Trophoblast cell (in vitro differentiated cells and primary cell): ENCODE data around the gene CATSPERE.

Source experiments
- DNase-seq, 2 donors: peaks; one replicate each; pipeline ENCODE4 v3.0.0-alpha.2; 2016
- H2AFZ ChIP-seq: 2 replicates; pipeline ENCODE4 v1.6.1; 2013; ENCODE audit warnings: low read length, moderate library complexity, mild to moderate bottlenecking; ENCODE audit not compliant: insufficient read depth, poor library complexity
- H2AK5ac ChIP-seq: 2 replicates; pipeline ENCODE4 v1.6.1; 2013; ENCODE audit warnings: mild to moderate bottlenecking, low read length
- H2BK120ac ChIP-seq: 2 replicates; pipeline ENCODE4 v1.6.1; 2013; ENCODE audit warnings: low read length, mild to moderate bottlenecking, moderate library complexity; ENCODE audit not compliant: insufficient read depth, poor library complexity
- H2BK12ac ChIP-seq: 2 replicates; pipeline ENCODE4 v1.6.1; 2013; ENCODE audit warnings: mild to moderate bottlenecking, low read length, moderate library complexity
- H2BK5ac ChIP-seq: 2 replicates; pipeline ENCODE4 v1.6.1; 2013; ENCODE audit warnings: low read length, low read depth, moderate library complexity, mild to moderate bottlenecking; ENCODE audit not compliant: poor library complexity
- H3K14ac ChIP-seq: 2 replicates; pipeline ENCODE4 v1.6.1; 2013; ENCODE audit warnings: mild to moderate bottlenecking, low read length
- H3K18ac ChIP-seq: 2 replicates; pipeline ENCODE4 v1.6.1; 2013; ENCODE audit warnings: mild to moderate bottlenecking, low read length
- H3K23ac ChIP-seq: 2 replicates; pipeline ENCODE4 v1.6.1; 2013; ENCODE audit warnings: low read length
- H3K27ac ChIP-seq: 2 replicates; pipeline ENCODE4 v1.5.1; 2013; ENCODE audit warnings: low read depth, mild to moderate bottlenecking, inconsistent platforms, low read length, moderate library complexity
- H3K27me3 ChIP-seq: 2 replicates; pipeline ENCODE4 v1.6.1; 2013; ENCODE audit warnings: inconsistent platforms, mild to moderate bottlenecking, low read length, moderate library complexity; ENCODE audit not compliant: insufficient read depth
- H3K36me3 ChIP-seq, 2 experiments: 1 replicate in 1 of 2; 2 replicates in 1 of 2; pipeline ENCODE4 v1.6.1; 2013; ENCODE audit warnings: low read length in 2 of 2, mild to moderate bottlenecking in 2 of 2, moderate library complexity in 1 of 2; ENCODE audit not compliant: insufficient read depth in 2 of 2, control insufficient read depth in 1 of 2
- H3K4ac ChIP-seq: 2 replicates; pipeline ENCODE4 v1.6.1; 2013; ENCODE audit warnings: low read depth, mild to moderate bottlenecking, low read length, moderate library complexity
- H3K4me1 ChIP-seq, 2 experiments: 1 replicate in 1 of 2; 2 replicates in 1 of 2; pipeline ENCODE4 v1.6.1; 2013; ENCODE audit warnings: low read length in 2 of 2, mild to moderate bottlenecking in 2 of 2, moderate library complexity in 1 of 2; ENCODE audit not compliant: insufficient read depth in 2 of 2, control insufficient read depth in 1 of 2
- H3K4me2 ChIP-seq: 2 replicates; pipeline ENCODE4 v1.6.1; 2013; ENCODE audit warnings: inconsistent platforms, mild to moderate bottlenecking, low read length, moderate library complexity
- H3K4me3 ChIP-seq: 2 replicates; pipeline ENCODE4 v1.5.1; 2013; ENCODE audit warnings: mild to moderate bottlenecking, low read depth, low read length, inconsistent platforms
- H3K79me1 ChIP-seq: one replicate; pipeline ENCODE4 v1.6.1; 2013; ENCODE audit warnings: low read length
- H3K79me2 ChIP-seq: 2 replicates; pipeline ENCODE4 v1.6.1; 2013; ENCODE audit warnings: low read length, mild to moderate bottlenecking; ENCODE audit not compliant: control insufficient read depth, insufficient read depth, poor library complexity
- H3K9ac ChIP-seq: 2 replicates; pipeline ENCODE4 v1.6.1; 2013; ENCODE audit warnings: mild to moderate bottlenecking, low read length
- H3K9me3 ChIP-seq: 2 replicates; pipeline ENCODE4 v1.6.1; 2013; ENCODE audit warnings: low read depth, mild to moderate bottlenecking, control low read depth, inconsistent platforms, low read length; ENCODE audit not compliant: insufficient read depth
- H4K12ac ChIP-seq: 2 replicates; pipeline ENCODE4 v1.6.1; 2013; ENCODE audit warnings: low read depth, mild to moderate bottlenecking, low read length, moderate library complexity
- H4K8ac ChIP-seq: 2 replicates; pipeline ENCODE4 v1.6.1; 2013; ENCODE audit warnings: low read depth, mild to moderate bottlenecking, low read length, moderate library complexity
- H4K91ac ChIP-seq: one replicate; pipeline ENCODE4 v1.6.1; 2013; ENCODE audit warnings: low read depth, mild to moderate bottlenecking, low read length, moderate library complexity
- WGBS: extraction: QIAGEN DNeasy Blood & Tissue Kit; methylation state at CpG from one replicate; pipeline ENCODE4 v1.1.7; 2013; ENCODE audit warnings: missing lambda C conversion rate; ENCODE audit not compliant: insufficient read length, insufficient coverage; ENCODE audit errors: extremely low coverage; 5-methylcytosine and 5-hydroxymethylcytosine counted together

Gene CATSPERE

GRCh38 chr1:244615301-244615700 is 154.2 kb downstream of the CATSPERE start:
- Histone ChIP-seq H3K4ac (no peak overlapping the region), H3K4me3 (no peak overlapping the region), H2BK5ac (no peak overlapping the region), H3K79me2 (no peaks in the 10 kb centered on the region), H2AK5ac (no peak overlapping the region), H2BK120ac (no peak overlapping the region), H3K27ac (no peak overlapping the region), H3K79me1 (no peaks in the 10 kb centered on the region), H3K4me2 (no peak overlapping the region), H3K27me3 (no peaks in the 10 kb centered on the region), H3K36me3 (no peaks in the 10 kb centered on the region), H3K4me1 (no peaks in the 10 kb centered on the region), H4K8ac (no peak overlapping the region), H3K14ac (no peak overlapping the region), H4K12ac (no peak overlapping the region), H3K23ac (peak overlapping the region; percentile 94), H2AFZ (no peak overlapping the region), H4K91ac (no peak overlapping the region), H3K9ac (no peak overlapping the region), H3K9me3 (no peaks in the 10 kb centered on the region), H2BK12ac (no peak overlapping the region), H3K18ac (no peak overlapping the region)
- DNase-seq: peak; percentile 61 to 91
- no CpG with 5 or more reads among the region's 6 CpGs for WGBS

DNA sequence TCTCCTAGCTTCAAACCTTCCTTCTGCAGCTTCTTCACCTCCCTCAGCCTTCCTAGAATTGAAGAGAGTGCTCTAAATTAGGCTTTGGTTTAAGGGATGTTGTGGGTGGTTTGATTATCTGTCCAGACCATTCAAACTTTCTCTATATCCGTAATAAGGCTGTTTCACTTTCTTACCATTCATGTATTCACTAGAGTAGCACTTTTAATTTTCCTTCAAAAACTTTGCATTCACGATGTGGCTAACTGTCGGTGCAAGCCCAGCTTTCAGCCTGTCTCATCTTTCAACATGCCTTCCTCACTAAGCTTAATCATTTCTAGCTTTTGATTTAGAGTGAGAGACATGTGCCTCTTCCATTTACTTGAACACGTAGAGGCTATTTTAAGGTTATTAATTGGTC is 165.6 kb downstream of the CATSPERE start:
- Histone ChIP-seq H2AK5ac (no peak overlapping the region), H3K14ac (no peak overlapping the region), H2BK12ac (no peak overlapping the region), H3K79me2 (no peaks in the 10 kb centered on the region), H4K12ac (no peak overlapping the region), H3K18ac (no peak overlapping the region), H3K27ac (no peak overlapping the region), H2BK120ac (no peak overlapping the region), H2AFZ (no peak overlapping the region), H3K4me1 (no peaks in the 10 kb centered on the region), H3K36me3 (no peaks in the 10 kb centered on the region), H3K23ac (no peak overlapping the region), H3K4me2 (no peak overlapping the region), H3K4me3 (no peak overlapping the region), H3K27me3 (no peaks in the 10 kb centered on the region), H3K9me3 (no peaks in the 10 kb centered on the region), H2BK5ac (no peak overlapping the region), H4K8ac (no peak overlapping the region), H3K79me1 (no peaks in the 10 kb centered on the region), H4K91ac (no peak overlapping the region), H3K4ac (no peak overlapping the region), H3K9ac (no peak overlapping the region)
- WGBS: no CpG with 5 or more reads among the region's 4 CpGs
- no peak for DNase-seq

DNA sequence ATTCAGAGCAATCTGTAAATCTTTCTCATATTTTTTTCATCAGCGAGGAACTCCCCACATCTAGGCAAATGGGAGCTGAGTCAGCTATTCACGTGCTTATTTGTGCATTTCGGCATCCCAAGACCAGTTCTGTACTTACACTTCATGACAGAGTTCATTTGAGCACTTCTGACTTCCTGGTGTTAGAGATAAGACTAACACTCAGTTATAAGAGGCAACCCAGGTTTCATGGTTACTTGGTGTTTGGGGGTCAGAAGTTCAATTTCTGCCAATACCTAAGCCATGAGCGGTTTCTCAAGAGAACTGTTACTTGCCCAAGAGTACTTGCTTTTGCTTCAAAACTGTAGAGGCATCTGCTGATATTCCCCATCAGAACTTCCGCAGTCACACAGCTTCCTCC is 167.7 kb downstream of the CATSPERE start:
- H2BK5ac ChIP-seq: no peak overlapping the region
- no peak overlapping the region for H3K23ac ChIP-seq
- H4K12ac ChIP-seq: no peak overlapping the region
- DNase-seq: no peak
- no peak overlapping the region for H3K27ac ChIP-seq
- no CpG with 5 or more reads among the region's 5 CpGs for WGBS
- H2BK12ac ChIP-seq: no peak overlapping the region
- no peak overlapping the region for H3K4ac ChIP-seq
- H3K27me3 ChIP-seq: no peaks in the 10 kb centered on the region
- H3K4me3 ChIP-seq: no peak overlapping the region
- H3K9me3 ChIP-seq: no peaks in the 10 kb centered on the region
- no peak overlapping the region for H3K4me2 ChIP-seq
- no peaks in the 10 kb centered on the region for H3K4me1 ChIP-seq
- no peak overlapping the region for H2AK5ac ChIP-seq
- H3K9ac ChIP-seq: no peak overlapping the region
- no peak overlapping the region for H2BK120ac ChIP-seq
- H3K18ac ChIP-seq: no peak overlapping the region
- no peak overlapping the region for H3K14ac ChIP-seq
- H2AFZ ChIP-seq: no peak overlapping the region
- no peak overlapping the region for H4K8ac ChIP-seq
- H3K79me1 ChIP-seq: no peaks in the 10 kb centered on the region
- H4K91ac ChIP-seq: no peak overlapping the region
- no peaks in the 10 kb centered on the region for H3K36me3 ChIP-seq
- no peaks in the 10 kb centered on the region for H3K79me2 ChIP-seq

- Histone ChIP-seq H3K18ac (no peak overlapping the region), H3K79me1 (no peaks in the 10 kb centered on the region), H3K9me3 (no peaks in the 10 kb centered on the region), H2BK5ac (no peak overlapping the region), H2AK5ac (no peak overlapping the region), H3K27me3 (no peaks in the 10 kb centered on the region), H4K91ac (no peak overlapping the region), H3K23ac (no peak overlapping the region), H3K36me3 (no peaks in the 10 kb centered on the region), H3K4me3 (no peak overlapping the region), H3K4me2 (no peak overlapping the region), H2BK120ac (no peak overlapping the region), H4K12ac (no peak overlapping the region), H2BK12ac (no peak overlapping the region), H2AFZ (no peak overlapping the region), H3K79me2 (no peaks in the 10 kb centered on the region), H3K4ac (no peak overlapping the region), H3K27ac (no peak overlapping the region), H3K4me1 (no peaks in the 10 kb centered on the region), H3K9ac (no peak overlapping the region), H4K8ac (no peak overlapping the region), H3K14ac (no peak overlapping the region)
- no peak for DNase-seq
Observed at GRCh38 chr1:244633140-244633539, 172.1 kb downstream of the CATSPERE start.
